GM21515 (cell line): ENCODE results near the gene CXCR4.

Experiments used
- ATAC-seq: cut with Tn5 transposase; IDR thresholded peaks from one replicate; pipeline ENCODE4 v1.9.1; 2021; ENCODE audit not compliant: unreplicated experiment

Gene CXCR4

GRCh38 chr2:136131961-136132824 lies 14.2 kb upstream of the CXCR4 start:
- ATAC-seq: peak; percentile 81

GRCh38 chr2:136131484-136131960 lies 13.6 kb upstream of the CXCR4 start:
- peak; percentile 2 for ATAC-seq

- ATAC-seq: no peak
These were observed 12.6 kb upstream of the CXCR4 start for GRCh38 chr2:136130511-136130910.

GRCh38 chr2:136130045-136130444 lies 12.1 kb upstream of the CXCR4 start:
- ATAC-seq: no peak

GRCh38 chr2:136129601-136130000 lies 11.7 kb upstream of the CXCR4 start:
- no peak for ATAC-seq

- ATAC-seq: no peak
These were observed 11.0 kb upstream of the CXCR4 start for GRCh38 chr2:136128905-136129304.

GRCh38 chr2:136128366-136128765 lies 10.4 kb upstream of the CXCR4 start:
- ATAC-seq: no peak

- no peak for ATAC-seq
These were observed 9.4 kb upstream of the CXCR4 start for GRCh38 chr2:136127356-136127755.

- ATAC-seq: no peak
These were observed 8.5 kb upstream of the CXCR4 start for GRCh38 chr2:136126421-136126926.

GRCh38 chr2:136126021-136126420 lies 8.1 kb upstream of the CXCR4 start:
- no peak for ATAC-seq

GRCh38 chr2:136125236-136125635 lies 7.3 kb upstream of the CXCR4 start:
- ATAC-seq: no peak

GRCh38 chr2:136124805-136125204 lies 6.9 kb upstream of the CXCR4 start:
- no peak for ATAC-seq

GRCh38 chr2:136122661-136123060 lies 4.7 kb upstream of the CXCR4 start:
- no peak for ATAC-seq

GRCh38 chr2:136121204-136121910 lies 3.4 kb upstream of the CXCR4 start:
- ATAC-seq: no peak

- no peak for ATAC-seq
These were observed 2.0 kb upstream of the CXCR4 start for GRCh38 chr2:136119717-136120675.

GRCh38 chr2:136118819-136119716 lies 1.1 kb upstream of the CXCR4 start:
- no peak for ATAC-seq

- ATAC-seq: peak; percentile 14
These were observed 533 bp downstream of the CXCR4 start for GRCh38 chr2:136117391-136117841.

- peak; percentile 54 for ATAC-seq
These were observed 1.0 kb downstream of the CXCR4 start for GRCh38 chr2:136116813-136117390.

- ATAC-seq: peak; percentile 9
These were observed 1.7 kb downstream of the CXCR4 start for GRCh38 chr2:136116151-136116812.
